NCI-H128 (cell line): ENCODE data around the gene RIMKLB.
"Not testable (repeated sequence)": the region's sequence is repeated elsewhere in the genome, so short reads cannot be mapped to it uniquely, and the experiment has no call there.

Experiments
- DNase-seq: peaks from one replicate; lab custom pipeline; 2025; ENCODE audit not compliant: unreplicated experiment; lab: John Stamatoyannopoulos, UW

RIMKLB gene

GRCh38 chr12:8770499-8770898, 72.7 kb downstream of the RIMKLB start:
- no peak for DNase-seq

GRCh38 chr12:8771072-8771471, 73.3 kb downstream of the RIMKLB start:
- no peak for DNase-seq

DNA sequence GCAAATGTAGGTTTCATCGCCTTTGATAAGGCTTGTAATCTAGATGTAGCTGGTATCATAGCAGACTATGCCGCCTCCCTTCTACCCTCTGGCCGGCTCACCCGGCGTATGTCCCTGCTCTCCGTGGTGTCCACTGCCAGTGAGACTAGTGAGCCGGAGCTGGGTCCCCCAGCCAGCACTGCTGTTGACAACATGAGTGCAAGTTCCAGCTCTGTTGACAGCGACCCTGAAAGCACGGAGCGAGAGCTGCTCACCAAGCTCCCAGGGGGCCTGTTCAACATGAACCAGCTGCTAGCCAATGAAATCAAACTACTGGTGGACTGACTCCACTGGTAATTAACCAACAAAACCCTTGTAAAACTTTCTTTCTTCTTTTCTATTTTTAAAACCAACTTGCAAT, 75.7 kb downstream of the RIMKLB start:
- no peak for DNase-seq

GRCh38 chr12:8779281-8779680, 81.5 kb downstream of the RIMKLB start:
- no peak for DNase-seq

- DNase-seq, result no peak
Observed at GRCh38 chr12:8779862-8780261, 82.1 kb downstream of the RIMKLB start.

DNA sequence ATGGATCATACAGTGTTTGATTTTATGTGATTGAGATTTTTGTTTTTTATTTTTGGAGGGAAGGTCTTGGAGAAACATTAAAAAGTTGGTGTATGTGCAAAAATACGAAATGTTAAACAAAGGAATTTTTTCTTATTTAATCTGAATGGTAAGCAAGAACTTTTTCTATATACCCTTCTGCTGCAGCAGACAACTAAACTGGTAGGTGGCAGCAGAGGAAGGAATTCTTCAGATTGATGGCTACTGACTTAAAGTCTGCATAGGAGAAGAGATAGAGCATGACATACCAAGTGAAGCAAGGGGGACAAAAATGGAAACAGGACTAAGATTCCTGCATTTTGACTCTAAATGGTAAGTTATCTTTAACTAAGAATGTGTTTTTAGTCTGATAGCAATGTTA, 82.6 kb downstream of the RIMKLB start:
- no peak for DNase-seq

DNA sequence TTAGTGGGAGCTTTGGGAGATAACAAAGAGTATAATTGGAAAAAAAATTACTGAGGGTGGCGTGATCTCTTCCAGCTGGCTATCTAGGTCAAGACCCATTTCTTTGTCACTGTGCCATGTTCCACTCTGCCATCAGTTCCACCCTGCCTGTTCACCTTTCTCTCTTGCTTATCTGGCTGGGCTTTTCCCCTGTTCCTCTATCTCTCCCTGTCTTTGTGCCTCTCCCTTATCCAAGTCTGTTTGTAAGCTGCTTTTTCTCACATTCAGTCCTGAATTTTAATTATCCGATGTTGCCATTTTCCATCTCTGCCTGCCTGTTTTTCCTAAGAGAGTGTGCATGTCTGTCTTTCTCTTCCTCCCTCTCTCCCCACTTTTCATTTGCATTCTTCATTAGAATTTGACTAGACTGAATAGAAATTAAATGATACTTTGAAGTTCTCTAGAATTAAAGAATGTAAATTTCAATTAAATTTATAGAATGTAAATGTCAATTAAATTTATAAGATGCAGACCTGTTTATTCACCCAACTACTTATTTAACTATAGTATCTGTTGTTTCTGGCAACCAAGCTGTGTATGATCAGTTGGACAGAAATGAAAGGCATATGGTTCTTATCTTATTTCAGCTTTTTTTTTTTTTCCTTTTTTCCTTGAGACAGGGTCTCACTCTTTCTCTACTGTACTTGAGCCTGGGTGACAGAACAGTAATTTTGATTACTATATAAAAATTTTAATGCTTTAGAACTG, 83.8 kb downstream of the RIMKLB start:
- DNase-seq, result no peak

- DNase-seq, result no peak
Observed at GRCh38 chr12:8784290-8784888, 86.6 kb downstream of the RIMKLB start.

- DNase-seq, result no peak
Observed at GRCh38 chr12:8785499-8785898, 87.7 kb downstream of the RIMKLB start.

DNA sequence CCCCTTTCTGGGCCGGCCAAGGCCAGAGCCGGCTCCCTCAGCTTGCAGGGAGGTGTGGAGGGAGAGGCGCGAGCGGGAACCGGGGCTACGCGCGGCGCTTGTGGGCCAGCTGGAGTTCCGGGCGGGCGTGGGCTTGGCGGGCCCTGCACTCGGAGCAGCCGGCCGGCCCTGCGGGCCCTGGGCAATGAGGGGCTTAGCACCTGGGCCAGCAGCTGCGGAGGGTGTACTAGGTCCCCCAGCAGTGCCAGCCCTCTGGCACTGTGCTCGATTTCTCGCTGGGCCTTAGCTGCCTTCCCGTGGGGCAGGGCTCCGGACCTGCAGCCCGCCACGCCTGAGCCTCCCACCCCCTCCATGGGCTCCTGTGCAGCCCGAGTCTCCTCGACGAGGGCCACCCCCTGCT, 89.4 kb downstream of the RIMKLB start:
- not testable (repeated sequence) for DNase-seq

GRCh38 chr12:8788706-8789105, 90.9 kb downstream of the RIMKLB start:
- DNase-seq, result not testable (repeated sequence)

DNA sequence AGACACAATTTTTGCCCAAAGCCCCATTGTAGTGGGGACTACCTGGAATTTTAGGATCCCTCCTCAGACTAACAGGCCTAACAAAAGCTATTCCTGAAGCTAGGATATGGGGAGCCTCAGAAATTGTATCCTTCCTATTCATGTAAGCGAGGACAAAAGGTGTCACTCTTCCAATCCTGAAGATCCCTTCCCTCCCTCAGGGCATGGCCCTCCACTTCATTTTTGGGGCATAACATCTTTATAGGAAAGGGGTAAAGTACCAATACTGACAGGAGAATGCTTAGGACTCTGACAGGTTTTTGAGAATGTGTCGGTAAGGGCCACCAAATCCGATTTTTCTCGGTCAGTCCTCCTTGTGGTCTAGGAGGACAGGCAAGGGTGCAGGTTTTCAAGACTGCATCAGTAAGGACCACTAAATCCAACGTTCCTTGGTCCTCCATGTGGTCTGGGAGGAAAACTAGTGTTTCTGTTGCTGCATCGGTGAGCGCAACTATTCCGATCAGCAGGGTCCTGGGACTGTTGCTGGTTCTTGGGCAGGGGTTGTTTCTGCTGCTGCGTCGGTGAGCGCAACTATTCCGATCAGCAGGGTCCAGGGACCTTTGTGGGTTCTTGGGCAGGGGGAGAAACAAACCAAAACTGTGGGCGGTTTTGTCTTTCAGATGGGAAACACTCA, 91.7 kb downstream of the RIMKLB start:
- not testable (repeated sequence) for DNase-seq

DNA sequence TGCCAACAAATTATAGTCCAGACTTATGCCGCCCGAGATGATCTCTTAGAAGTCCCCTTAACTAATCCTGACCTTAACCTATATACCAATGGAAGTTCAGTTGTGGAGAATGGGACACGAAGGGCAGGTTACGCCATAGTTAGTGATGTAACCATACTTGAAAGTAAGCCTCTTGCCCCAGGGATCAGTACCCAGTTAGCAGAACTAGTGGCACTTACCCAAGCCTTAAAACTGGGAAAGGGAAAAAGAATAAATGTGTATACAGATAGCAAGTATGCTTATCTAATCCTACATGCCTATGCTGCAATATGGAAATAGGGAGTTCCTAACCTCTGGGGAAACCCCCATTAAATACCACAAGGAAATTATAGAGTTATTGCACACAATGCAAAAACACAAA, 95.4 kb downstream of the RIMKLB start:
- not testable (repeated sequence) for DNase-seq

DNA sequence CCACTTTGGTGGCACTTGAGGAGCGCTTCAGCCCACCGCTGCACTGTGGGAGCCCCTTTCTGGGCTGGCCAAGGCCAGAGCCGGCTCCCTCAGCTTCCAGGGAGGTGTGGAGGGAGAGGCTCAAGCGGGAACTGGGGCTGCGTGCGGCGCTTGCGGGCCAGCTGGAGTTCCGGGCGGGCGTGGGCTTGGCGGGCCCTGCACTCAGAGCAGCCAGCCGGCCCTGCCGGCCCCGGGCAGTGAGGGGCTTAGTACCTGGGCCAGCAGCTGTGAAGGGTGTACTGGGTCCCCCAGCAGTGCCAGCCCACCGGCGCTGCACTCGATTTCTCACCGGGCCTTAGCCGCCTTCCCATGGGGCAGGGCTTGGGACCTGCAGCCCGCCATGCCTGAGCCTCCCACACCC, 96.8 kb downstream of the RIMKLB start:
- DNase-seq, result not testable (repeated sequence)

GRCh38 chr12:8796831-8797626, 99.2 kb downstream of the RIMKLB start:
- DNase-seq, result no peak

DNA sequence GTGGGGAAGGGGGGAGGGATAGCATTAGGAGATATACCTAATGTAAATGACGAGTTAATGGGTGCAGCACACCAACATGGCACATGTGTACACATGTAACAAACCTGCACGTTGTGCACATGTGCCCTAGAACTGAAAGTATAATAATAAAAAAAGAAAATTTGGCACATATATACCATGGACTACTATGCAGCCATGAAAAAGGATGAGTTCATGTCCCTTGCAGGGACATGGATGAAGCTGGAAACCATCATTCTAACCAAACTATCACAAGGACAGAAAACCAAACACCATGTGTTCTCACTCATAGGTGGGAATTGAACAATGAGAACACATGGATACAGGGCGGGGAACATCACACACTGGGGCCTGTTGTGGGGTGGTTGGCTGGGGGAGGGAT, 103.4 kb downstream of the RIMKLB start:
- DNase-seq, result not testable (repeated sequence)

DNA sequence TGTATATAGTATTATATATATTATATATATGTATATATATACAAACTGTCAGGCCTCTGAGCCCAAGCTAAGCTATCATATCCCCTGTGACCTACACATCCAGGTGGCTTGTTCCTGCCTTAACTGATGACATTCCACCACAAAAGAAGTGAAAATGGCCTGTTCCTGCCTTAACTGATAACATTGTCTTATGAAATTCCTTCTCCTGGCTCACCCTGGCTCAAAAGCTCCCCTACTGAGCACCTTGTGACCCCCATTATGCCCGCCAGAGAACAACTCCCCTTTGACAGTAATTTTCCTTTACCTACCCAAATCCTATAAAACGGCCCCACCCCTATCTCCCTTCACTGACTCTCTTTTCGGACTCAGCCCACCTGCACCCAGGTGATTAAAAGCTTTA, 107.0 kb downstream of the RIMKLB start:
- DNase-seq, result not testable (repeated sequence)

DNA sequence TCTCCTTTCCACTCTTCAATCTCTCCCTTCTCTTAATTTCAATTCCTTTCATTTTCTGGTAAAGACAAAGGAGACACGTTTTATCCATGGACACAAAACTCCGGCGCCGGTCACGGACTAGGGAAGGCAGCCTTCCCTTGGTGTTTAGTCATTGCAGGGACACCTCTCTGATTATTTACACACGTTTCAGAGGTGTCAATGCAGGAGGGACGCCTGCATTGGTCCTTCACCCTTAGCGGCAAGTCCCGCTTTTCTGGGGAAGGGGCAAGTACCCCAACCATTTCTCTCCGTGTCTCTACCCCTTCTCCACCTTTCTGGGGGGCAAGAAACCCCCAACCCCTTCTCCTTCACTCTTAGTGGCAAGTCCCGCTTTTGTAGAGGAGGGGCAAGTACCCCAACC, 107.7 kb downstream of the RIMKLB start:
- DNase-seq, result not testable (repeated sequence)

DNA sequence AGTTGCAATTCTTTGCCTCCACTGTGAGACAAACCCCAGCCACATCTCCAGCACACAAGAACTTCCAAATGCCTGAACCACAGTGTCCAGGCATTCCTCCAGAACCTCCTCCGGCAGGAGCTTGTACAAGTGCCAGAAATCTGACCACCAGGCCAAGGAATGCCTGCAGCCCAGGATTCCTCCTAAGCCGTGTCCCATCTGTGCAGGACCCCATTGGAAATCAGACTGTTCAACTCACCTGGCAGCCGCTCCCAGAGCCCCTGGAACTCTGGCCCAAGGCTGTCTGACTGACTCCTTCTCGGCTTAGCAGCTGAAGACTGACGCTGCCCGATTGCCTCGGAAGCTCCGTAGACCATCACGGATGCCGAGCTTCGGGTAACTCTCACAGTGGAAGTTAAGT, 109.3 kb downstream of the RIMKLB start:
- DNase-seq, result not testable (repeated sequence)

GRCh38 chr12:8810112-8810511, 112.3 kb downstream of the RIMKLB start:
- not testable (repeated sequence) for DNase-seq

DNA sequence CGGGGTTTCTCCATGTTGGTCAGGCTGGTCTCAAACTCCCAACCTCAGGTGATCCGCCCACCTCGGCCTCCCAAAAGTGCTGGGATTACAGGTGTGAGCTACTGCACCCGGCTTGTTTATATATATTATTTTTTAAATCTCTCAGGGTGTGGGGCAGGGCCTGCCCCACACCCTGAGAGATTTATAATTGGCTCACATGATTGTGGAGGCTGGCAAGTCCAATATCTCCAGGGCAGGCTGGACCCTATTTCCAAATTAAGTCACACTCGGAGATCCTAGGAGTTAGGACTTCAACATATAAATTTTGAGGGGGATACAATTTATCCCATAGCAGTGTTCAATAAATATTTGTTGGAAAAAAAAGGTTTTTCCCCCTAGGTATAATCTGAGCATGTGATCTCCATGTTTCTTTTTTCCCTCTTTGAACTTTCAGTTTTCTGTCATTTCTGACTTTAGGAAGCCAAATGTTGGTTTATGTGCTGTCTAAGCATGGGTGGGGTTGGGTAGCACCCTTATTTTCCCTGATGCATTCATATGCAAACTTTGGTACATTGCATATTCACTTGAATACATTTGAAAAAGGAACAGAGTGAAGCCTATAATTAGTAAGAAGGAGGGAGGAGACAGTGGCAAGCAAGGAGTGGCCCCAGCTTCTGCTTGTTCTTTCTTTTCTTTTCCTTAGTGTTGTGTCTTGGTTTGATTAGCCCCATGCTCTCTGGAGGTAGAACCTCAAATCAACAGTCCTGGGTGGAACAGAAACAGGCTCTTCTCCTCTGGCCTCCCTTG, 116.0 kb downstream of the RIMKLB start:
- no peak for DNase-seq
